T-helper 2 cell treated with Interferon-gamma antibody and Interleukin-4, amounts not matched to agents 5 μg/mL and 100 μg/mL, for 36 hours (primary cell): ENCODE data around the gene S1PR4.
A peak's percentile ranks its signal among the peaks of the same experiment; 100 is the strongest.
"Not testable (repeated sequence)": the region's sequence is repeated elsewhere in the genome, so short reads cannot be mapped to it uniquely, and the experiment has no call there.

Experiments
- DNase-seq: peaks from one replicate; pipeline ENCODE4 v3.0.0; 2021; ENCODE audit warnings: low spot score
- H3K27ac Mint-ChIP-seq: one replicate; pipeline ENCODE4 v1.8.0; 2021; ENCODE audit warnings: mild to moderate bottlenecking, mixed read lengths
- H3K27me3 Mint-ChIP-seq: one replicate; pipeline ENCODE4 v1.8.0; 2021; ENCODE audit warnings: low read depth, mixed read lengths
- H3K36me3 Mint-ChIP-seq: one replicate; pipeline ENCODE4 v1.8.0; 2021; ENCODE audit warnings: low read depth, mixed read lengths
- H3K4me1 Mint-ChIP-seq: one replicate; pipeline ENCODE4 v1.8.0; 2021; ENCODE audit warnings: low read depth, mixed read lengths
- H3K4me3 Mint-ChIP-seq: one replicate; pipeline ENCODE4 v1.8.0; 2022; ENCODE audit warnings: mild to moderate bottlenecking, moderate library complexity, mixed read lengths
- H3K9me3 Mint-ChIP-seq: one replicate; pipeline ENCODE4 v1.8.0; 2021; ENCODE audit warnings: mixed read lengths

The S1PR4 gene

GRCh38 chr19:3160219-3160618 is 18.4 kb upstream of the S1PR4 start:
- Mint-ChIP-seq H3K9me3 (peaks cover 10% of the 10 kb centered on the region), H3K4me1 (peaks cover 32% of the 10 kb centered on the region), H3K36me3 (peaks cover 72% of the 10 kb centered on the region), H3K4me3 (no peak overlapping the region), H3K27ac (peak overlapping the region; percentile 37), H3K27me3 (no peaks in the 10 kb centered on the region)
- no peak for DNase-seq

GRCh38 chr19:3161453-3161852 is 17.1 kb upstream of the S1PR4 start:
- H3K27ac Mint-ChIP-seq, result peak overlapping the region; percentile 67
- no peak for DNase-seq
- peaks cover 37% of the 10 kb centered on the region for H3K4me1 Mint-ChIP-seq
- no peak overlapping the region for H3K4me3 Mint-ChIP-seq
- H3K36me3 Mint-ChIP-seq, result peaks cover 82% of the 10 kb centered on the region
- peaks cover 15% of the 10 kb centered on the region for H3K9me3 Mint-ChIP-seq
- no peaks in the 10 kb centered on the region for H3K27me3 Mint-ChIP-seq

- peak overlapping the region; percentile 71 for H3K27ac Mint-ChIP-seq
- no peak overlapping the region for H3K4me3 Mint-ChIP-seq
- H3K4me1 Mint-ChIP-seq, result peaks cover 30% of the 10 kb centered on the region
- H3K36me3 Mint-ChIP-seq, result peaks cover 84% of the 10 kb centered on the region
- no peak for DNase-seq
- H3K9me3 Mint-ChIP-seq, result peaks cover 15% of the 10 kb centered on the region
- no peaks in the 10 kb centered on the region for H3K27me3 Mint-ChIP-seq
Measured at GRCh38 chr19:3162418-3163229, 15.9 kb upstream of the S1PR4 start.

- Mint-ChIP-seq H3K9me3 (peaks cover 15% of the 10 kb centered on the region), H3K36me3 (peaks cover 84% of the 10 kb centered on the region), H3K4me1 (peaks cover 29% of the 10 kb centered on the region), H3K27ac (peak overlapping the region; percentile 71), H3K4me3 (no peak overlapping the region), H3K27me3 (no peaks in the 10 kb centered on the region)
- DNase-seq, result peak; percentile 46
Measured at GRCh38 chr19:3163230-3163886, 15.2 kb upstream of the S1PR4 start.

- Mint-ChIP-seq H3K9me3 (peaks cover 15% of the 10 kb centered on the region), H3K4me1 (peaks cover 29% of the 10 kb centered on the region), H3K27ac (no peak overlapping the region), H3K4me3 (no peak overlapping the region), H3K27me3 (no peaks in the 10 kb centered on the region), H3K36me3 (peaks cover 78% of the 10 kb centered on the region)
- DNase-seq, result no peak
Measured at GRCh38 chr19:3163943-3164342, 14.6 kb upstream of the S1PR4 start.

GRCh38 chr19:3167533-3168272 is 10.9 kb upstream of the S1PR4 start:
- peak overlapping the region; percentile 70 for H3K27ac Mint-ChIP-seq
- H3K4me3 Mint-ChIP-seq, result no peak overlapping the region
- peaks cover 59% of the 10 kb centered on the region for H3K36me3 Mint-ChIP-seq
- peaks cover 26% of the 10 kb centered on the region for H3K4me1 Mint-ChIP-seq
- H3K27me3 Mint-ChIP-seq, result no peaks in the 10 kb centered on the region
- H3K9me3 Mint-ChIP-seq, result peaks cover 6% of the 10 kb centered on the region
- DNase-seq, result no peak

GRCh38 chr19:3171894-3172672 is 6.5 kb upstream of the S1PR4 start:
- Mint-ChIP-seq H3K4me1 (peaks cover 23% of the 10 kb centered on the region), H3K9me3 (no peaks in the 10 kb centered on the region), H3K36me3 (peaks cover 27% of the 10 kb centered on the region), H3K27me3 (no peaks in the 10 kb centered on the region), H3K27ac (peak overlapping the region; percentile 76), H3K4me3 (no peak overlapping the region)
- DNase-seq, result no peak

GRCh38 chr19:3172673-3173000 is 5.9 kb upstream of the S1PR4 start:
- not testable (repeated sequence) for DNase-seq, H3K27me3 Mint-ChIP-seq, H3K4me3 Mint-ChIP-seq, H3K9me3 Mint-ChIP-seq
- Mint-ChIP-seq H3K4me1 (peaks cover 24% of the 10 kb centered on the region), H3K27ac (peak overlapping the region; percentile 76), H3K36me3 (peaks cover 23% of the 10 kb centered on the region)

- peaks cover 20% of the 10 kb centered on the region for H3K4me1 Mint-ChIP-seq
Measured at GRCh38 chr19:3175781-3176714, 2.5 kb upstream of the S1PR4 start.

GRCh38 chr19:3176715-3177501 is 1.7 kb upstream of the S1PR4 start:
- Mint-ChIP-seq H3K27me3 (no peaks in the 10 kb centered on the region), H3K36me3 (peaks cover 32% of the 10 kb centered on the region), H3K9me3 (no peaks in the 10 kb centered on the region), H3K4me1 (peaks cover 15% of the 10 kb centered on the region), H3K27ac (peak overlapping the region; percentile 90), H3K4me3 (peak overlapping the region; percentile 86)
- peak; percentile 60 for DNase-seq

More at GRCh38 chr19:3175781-3176714, 2.5 kb upstream of the S1PR4 start:
- peak overlapping the region; percentile 90 for H3K27ac Mint-ChIP-seq
- peaks cover 29% of the 10 kb centered on the region for H3K36me3 Mint-ChIP-seq
- H3K27me3 Mint-ChIP-seq, result no peaks in the 10 kb centered on the region
- no peaks in the 10 kb centered on the region for H3K9me3 Mint-ChIP-seq
- DNase-seq, result no peak
- H3K4me3 Mint-ChIP-seq, result peak overlapping the region; percentile 86

- Mint-ChIP-seq H3K27me3 (no peaks in the 10 kb centered on the region), H3K9me3 (no peaks in the 10 kb centered on the region), H3K4me1 (peaks cover 21% of the 10 kb centered on the region), H3K4me3 (peak overlapping the region; percentile 100), H3K36me3 (peaks cover 48% of the 10 kb centered on the region), H3K27ac (peak overlapping the region; percentile 96)
- no peak for DNase-seq
Measured at GRCh38 chr19:3178973-3179738, 587 bp downstream of the S1PR4 start.
